WERI-Rb-1 (cell line): ENCODE results near the gene ZNF836.

Experiments used
- DNase-seq: peaks from one replicate; pipeline ENCODE4 v3.0.0-alpha.2; 2020
- H3K27ac ChIP-seq: fragments of 250-450 bp; sonication (Bioruptor Pico); 2 replicates; pipeline ENCODE4 v1.5.1; 2020; ENCODE audit warnings: mild to moderate bottlenecking, moderate library complexity
- H3K27me3 ChIP-seq: fragments of 250-450 bp; sonication (Bioruptor Pico); 2 replicates; pipeline ENCODE4 v1.5.1; 2021; ENCODE audit warnings: mild to moderate bottlenecking, low read depth, moderate library complexity; ENCODE audit not compliant: insufficient read depth, severe bottlenecking
- H3K36me3 ChIP-seq: fragments of 250-450 bp; sonication (Bioruptor Pico); 2 replicates; pipeline ENCODE4 v1.5.1; 2020; ENCODE audit warnings: mild to moderate bottlenecking, moderate library complexity
- H3K4me3 ChIP-seq: 2 replicates; pipeline ENCODE4 v1.5.1; 2011; ENCODE audit warnings: low read depth, mild to moderate bottlenecking, control low read depth, low read length
- H3K9me3 ChIP-seq: fragments of 250-450 bp; sonication (Bioruptor Pico); 2 replicates; pipeline ENCODE4 v1.5.1; 2021; ENCODE audit warnings: mild to moderate bottlenecking, moderate library complexity; ENCODE audit not compliant: severe bottlenecking
- CTCF ChIP-seq: IDR thresholded peaks from 2 replicates; pipeline ENCODE4 v1.5.1; 2011; ENCODE audit warnings: low read depth, mild to moderate bottlenecking, control low read depth, inconsistent platforms, low read length

Gene ZNF836

DNA sequence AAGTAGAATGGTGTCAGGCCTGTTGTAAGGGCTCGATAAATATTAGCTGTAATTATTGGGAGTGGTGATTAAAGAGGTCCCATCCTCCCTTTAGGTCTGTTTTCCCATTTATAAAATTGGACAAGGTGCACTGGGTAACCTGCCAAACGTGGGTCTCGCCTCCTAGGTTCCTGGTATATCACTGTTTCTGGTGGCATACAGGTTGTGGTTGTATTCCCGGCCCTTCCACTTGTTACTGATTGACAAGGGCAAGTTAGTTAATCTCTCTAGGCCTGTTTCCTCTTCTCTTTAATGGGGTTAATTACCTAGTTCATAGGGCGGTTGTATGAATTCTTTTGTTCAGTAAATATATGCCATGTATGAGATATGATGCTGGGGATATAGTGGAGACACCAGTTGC is 20.0 kb upstream of the ZNF836 start:
- Histone ChIP-seq H3K27ac (no peak overlapping the region; the same call in 1 of the 2 replicates), H3K4me3 (peak overlapping the region; percentile 94), H3K36me3 (peaks cover 49% of the 10 kb centered on the region)

DNA sequence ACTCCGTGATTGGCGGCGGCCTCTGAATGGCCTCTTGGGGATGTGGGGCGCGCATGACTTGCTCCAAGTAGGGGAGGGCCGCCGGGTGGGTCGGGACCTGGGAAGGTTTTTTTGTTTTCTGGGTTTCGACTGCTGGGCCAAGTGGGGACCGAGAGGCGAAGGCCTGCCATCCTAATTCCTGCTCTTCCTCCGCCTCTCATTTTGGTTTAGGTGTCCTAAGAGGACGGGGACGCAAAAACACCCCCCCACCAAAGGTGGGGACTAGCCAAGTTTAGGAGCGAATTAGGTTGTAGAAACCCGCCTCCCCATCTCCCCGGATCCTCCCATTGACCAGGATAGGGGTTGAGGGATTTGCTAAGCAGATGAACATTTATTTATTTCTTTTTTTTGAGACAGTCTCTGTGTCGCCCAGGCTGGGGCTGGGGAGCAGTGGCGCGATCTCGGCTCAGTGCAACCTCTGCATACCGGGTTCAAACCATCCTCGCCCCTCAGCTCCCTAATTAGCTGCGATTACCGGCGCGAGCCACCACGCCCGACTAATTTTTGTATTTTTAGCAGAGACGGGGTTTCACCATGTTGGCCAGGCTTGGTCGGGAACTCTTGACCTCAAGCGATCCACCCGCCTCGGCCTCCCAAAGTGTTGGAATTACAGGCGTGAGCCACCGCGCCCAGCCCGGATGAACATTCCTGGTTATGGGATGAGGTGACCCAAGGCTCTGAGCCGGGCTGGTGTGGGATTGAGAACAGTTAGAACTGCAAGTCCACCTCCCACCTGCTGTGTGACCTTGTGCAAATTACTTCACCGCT is 19.3 kb upstream of the ZNF836 start:
- Histone ChIP-seq H3K36me3 (peaks cover 42% of the 10 kb centered on the region), H3K27me3 (no peaks in the 10 kb centered on the region), H3K9me3 (no peaks in the 10 kb centered on the region), H3K4me3 (peak overlapping the region; percentile 94), H3K27ac (peak overlapping the region; percentile 96)
- DNase-seq, result peak; percentile 15
- no peak for TF ChIP-seq CTCF

More for the DNA sequence above, 20.0 kb upstream of the ZNF836 start:
- TF ChIP-seq CTCF, result no peak
- DNase-seq, result no peak
- no peaks in the 10 kb centered on the region for H3K9me3 ChIP-seq
- H3K27me3 ChIP-seq, result no peaks in the 10 kb centered on the region

DNA sequence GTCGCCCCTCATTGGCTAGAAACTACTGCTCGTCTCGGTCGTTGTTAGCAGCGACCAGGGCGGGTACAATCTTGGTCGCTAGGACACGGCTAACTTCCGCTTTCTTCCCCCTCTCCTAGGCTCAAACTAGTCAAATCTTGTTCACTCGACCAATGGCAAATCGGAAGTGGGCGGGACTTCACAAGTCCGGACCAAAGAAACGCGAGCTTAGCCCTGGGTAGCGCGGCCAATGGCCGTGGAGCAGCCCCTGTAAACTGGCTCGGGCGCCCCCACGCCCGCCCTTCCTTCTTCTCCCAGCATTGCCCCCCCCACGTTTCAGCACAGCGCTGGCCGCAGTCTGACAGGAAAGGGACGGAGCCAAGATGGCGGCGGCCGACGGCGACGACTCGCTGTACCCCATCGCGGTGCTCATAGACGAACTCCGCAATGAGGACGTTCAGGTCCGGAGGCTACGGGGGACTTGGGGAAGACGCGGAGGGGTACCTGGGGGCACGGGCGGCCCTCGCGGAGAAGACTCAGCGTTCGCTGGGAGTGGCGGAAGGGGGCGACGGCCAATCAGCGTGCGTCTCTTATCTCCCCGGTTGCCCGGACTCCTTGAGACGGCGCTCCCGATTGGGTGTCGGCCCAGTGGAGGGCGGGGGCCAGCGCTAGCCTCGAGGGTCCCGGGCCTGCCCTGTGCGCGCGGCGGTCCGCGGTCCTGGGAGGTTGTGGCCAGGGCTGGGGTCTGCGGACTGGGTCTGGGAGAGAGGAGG is 18.5 kb upstream of the ZNF836 start, which contains the start of gene PPP2R1A:
PPP2R1A (plus strand) TSS at position 318 of the 752 bp plus-strand sequence; CDS start at position 363, 45 bp downstream.
- Histone ChIP-seq H3K36me3 (peaks cover 34% of the 10 kb centered on the region), H3K27me3 (no peaks in the 10 kb centered on the region), H3K4me3 (peak within 1 kb of the TSS; percentile 94), H3K9me3 (no peaks in the 10 kb centered on the region), H3K27ac (peak within 1 kb of the TSS; percentile 96)
- peak; percentile 99 for DNase-seq
- TF ChIP-seq CTCF, result no peak

GRCh38 chr19:52188822-52189734 is 17.7 kb upstream of the ZNF836 start:
- H3K27me3 ChIP-seq, result no peaks in the 10 kb centered on the region
- no peak for DNase-seq
- TF ChIP-seq CTCF, result no peak
- peak overlapping the region; percentile 67 for H3K27ac ChIP-seq
- peak overlapping the region; percentile 47 for H3K4me3 ChIP-seq
- H3K36me3 ChIP-seq, result peaks cover 26% of the 10 kb centered on the region
- no peaks in the 10 kb centered on the region for H3K9me3 ChIP-seq

GRCh38 chr19:52187407-52187806 is 16.0 kb upstream of the ZNF836 start:
- H3K36me3 ChIP-seq, result peaks cover 13% of the 10 kb centered on the region
- no peak overlapping the region for H3K27ac ChIP-seq
- H3K4me3 ChIP-seq, result no peak overlapping the region
- no peak for TF ChIP-seq CTCF
- H3K27me3 ChIP-seq, result no peaks in the 10 kb centered on the region
- DNase-seq, result no peak
- H3K9me3 ChIP-seq, result no peaks in the 10 kb centered on the region
